ENCODE measurements around the gene SLAMF9. TPM values are rescaled to one million over a fixed set of nuclear protein-coding genes. Genes with fewer than 3 reads are reported as not detected.

Gene SLAMF9
- total RNA-seq, 1 experiment from 2014 or later: not detected

GRCh38 chr1:159959451-159959850, 5.4 kb upstream of the SLAMF9 start:
- ChIA-PET POLR2A (no interaction called here), CTCF (no interaction called here)
- Histone ChIP-seq H3K9me3 (ENCODE audit: control insufficient read depth, insufficient read depth, low read depth, low read length) (no peaks in the 10 kb centered on the region), H3K4me1 (ENCODE audit: control insufficient read depth, insufficient read depth, low read length) (no peaks in the 10 kb centered on the region), H3K36me3 (ENCODE audit: control insufficient read depth, insufficient read depth, low read length) (no peaks in the 10 kb centered on the region), H3K4me3 (ENCODE audit: low read depth in 2 of 2, low read length in 2 of 2) (no peak overlapping the region), H3K27ac (ENCODE audit: low read length) (no peak overlapping the region), H3K27me3 (ENCODE audit: control insufficient read depth, insufficient read depth, low read length) (peaks cover 8% of the 10 kb centered on the region)
- ATAC-seq (no peak), DNase-seq (ENCODE audit: low read depth, low spot score) (no peak)
- BruUV-seq (replicated peaks): no TSS peak
- intact Hi-C loops (cut with micrococcal nuclease; ENCODE audit: unreplicated experiment): no loop called here
- in situ Hi-C loops (cut with HindIII; ENCODE audit: low pct_unique_long_range_greater_than_20kb, low sequenced_read_pairs): no loop called here
- TF ChIP-seq REST (IDR thresholded peaks at IDR 0.05; ENCODE audit: insufficient read depth in 1 of 2, low read depth in 2 of 2, low read length in 1 of 2) (no peak), POLR2AphosphoS5 (IDR thresholded peaks at IDR 0.05; ENCODE audit: low read depth, low read length) (no peak), TCF7L2 (IDR thresholded peaks at IDR 0.05; ENCODE audit: low read depth, low read length) (no peak), SIN3A (IDR thresholded peaks at IDR 0.05; ENCODE audit: borderline replicate concordance, insufficient read depth, low read depth, low read length) (no peak)
- TF ChIP-seq, protein P1, sequence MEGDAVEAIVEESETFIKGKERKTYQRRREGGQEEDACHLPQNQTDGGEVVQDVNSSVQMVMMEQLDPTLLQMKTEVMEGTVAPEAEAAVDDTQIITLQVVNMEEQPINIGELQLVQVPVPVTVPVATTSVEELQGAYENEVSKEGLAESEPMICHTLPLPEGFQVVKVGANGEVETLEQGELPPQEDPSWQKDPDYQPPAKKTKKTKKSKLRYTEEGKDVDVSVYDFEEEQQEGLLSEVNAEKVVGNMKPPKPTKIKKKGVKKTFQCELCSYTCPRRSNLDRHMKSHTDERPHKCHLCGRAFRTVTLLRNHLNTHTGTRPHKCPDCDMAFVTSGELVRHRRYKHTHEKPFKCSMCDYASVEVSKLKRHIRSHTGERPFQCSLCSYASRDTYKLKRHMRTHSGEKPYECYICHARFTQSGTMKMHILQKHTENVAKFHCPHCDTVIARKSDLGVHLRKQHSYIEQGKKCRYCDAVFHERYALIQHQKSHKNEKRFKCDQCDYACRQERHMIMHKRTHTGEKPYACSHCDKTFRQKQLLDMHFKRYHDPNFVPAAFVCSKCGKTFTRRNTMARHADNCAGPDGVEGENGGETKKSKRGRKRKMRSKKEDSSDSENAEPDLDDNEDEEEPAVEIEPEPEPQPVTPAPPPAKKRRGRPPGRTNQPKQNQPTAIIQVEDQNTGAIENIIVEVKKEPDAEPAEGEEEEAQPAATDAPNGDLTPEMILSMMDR (IDR thresholded peaks at IDR 0.05): no peak

DNA sequence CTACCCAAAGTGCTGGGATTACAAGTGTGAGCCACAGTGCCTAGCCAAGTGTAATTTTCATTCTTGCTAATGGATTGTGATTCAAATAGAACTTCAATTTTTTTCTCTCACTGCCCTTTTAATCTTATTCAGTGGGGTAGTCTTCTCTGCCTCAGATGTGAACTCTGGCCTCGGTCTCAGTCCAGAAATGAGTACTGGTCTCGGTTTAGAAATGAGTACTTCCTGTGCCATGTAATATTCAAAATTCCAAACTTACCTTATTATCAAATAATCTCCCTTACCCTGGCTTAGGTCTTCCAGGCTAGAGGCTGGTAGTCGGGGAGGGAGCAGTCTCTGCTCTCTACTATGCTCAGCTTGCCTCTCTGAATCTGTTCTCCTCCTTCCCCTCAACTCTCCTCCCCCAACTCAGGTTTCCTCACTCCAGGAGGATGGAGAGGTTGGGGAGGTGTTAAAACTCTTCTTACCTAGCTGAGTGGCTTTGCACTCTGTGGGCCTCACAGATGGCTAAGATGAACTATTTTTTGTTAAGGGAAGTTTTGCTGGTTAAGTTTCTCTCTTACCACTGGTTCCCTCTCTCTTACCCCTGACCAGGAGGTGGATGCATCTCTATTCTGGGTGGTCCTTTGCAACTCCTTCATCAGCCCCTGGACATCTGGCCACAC, 4.8 kb upstream of the SLAMF9 start:
- Histone ChIP-seq H3K27ac (ENCODE audit: low read length) (no peak overlapping the region), H3K4me1 (ENCODE audit: control insufficient read depth, insufficient read depth, low read length) (no peaks in the 10 kb centered on the region), H3K9me3 (ENCODE audit: control insufficient read depth, insufficient read depth, low read depth, low read length) (no peaks in the 10 kb centered on the region), H3K36me3 (ENCODE audit: control insufficient read depth, insufficient read depth, low read length) (no peaks in the 10 kb centered on the region), H3K4me3 (ENCODE audit: low read depth in 2 of 2, low read length in 2 of 2) (no peak overlapping the region), H3K27me3 (ENCODE audit: control insufficient read depth, insufficient read depth, low read length) (peaks cover 9% of the 10 kb centered on the region)
- ChIA-PET CTCF (no interaction called here), POLR2A (no interaction called here)
- intact Hi-C loops (cut with micrococcal nuclease; ENCODE audit: unreplicated experiment): no loop called here
- in situ Hi-C loops (cut with HindIII; ENCODE audit: low pct_unique_long_range_greater_than_20kb, low sequenced_read_pairs): no loop called here
- DNase-seq (ENCODE audit: low read depth, low spot score): no peak
- TF ChIP-seq TCF7L2 (IDR thresholded peaks at IDR 0.05; ENCODE audit: low read depth, low read length) (no peak), REST (IDR thresholded peaks at IDR 0.05; ENCODE audit: insufficient read depth in 1 of 2, low read depth in 2 of 2, low read length in 1 of 2) (no peak)
- TF ChIP-seq, protein P1 (IDR thresholded peaks at IDR 0.05): no peak
- no peak for ATAC-seq
- BruUV-seq (replicated peaks): no TSS peak
